ENCODE data around the gene POU2F1.

Gene POU2F1

GRCh38 chr1:167438171-167439138, 217.8 kb downstream of the POU2F1 start:
- H3K9ac ChIP-seq (ENCODE audit: low read length): no peak overlapping the region
- no peak for DNase-seq (ENCODE audit: low read depth)
- no peaks in the 10 kb centered on the region for H3K36me3 ChIP-seq (ENCODE audit: control insufficient read depth, insufficient read depth, low read length, severe bottlenecking)
- H3K27me3 ChIP-seq (replicated peaks; ENCODE audit: control insufficient read depth, insufficient read depth, low read length): peaks cover 21% of the 10 kb centered on the region
- H3K4me1 ChIP-seq (ENCODE audit: control insufficient read depth, insufficient read depth, low read length): peaks cover 5% of the 10 kb centered on the region
- H3K4me3 ChIP-seq (ENCODE audit: low read length): no peak overlapping the region
- peaks cover 8% of the 10 kb centered on the region for H3K9me3 ChIP-seq (ENCODE audit: control insufficient read depth, low read length)

- peaks cover 5% of the 10 kb centered on the region for H3K4me1 ChIP-seq (ENCODE audit: control insufficient read depth, insufficient read depth, low read length)
- no peak overlapping the region for H3K9ac ChIP-seq (ENCODE audit: low read length)
- H3K4me3 ChIP-seq (ENCODE audit: low read length): peak overlapping the region; percentile 76
- DNase-seq (ENCODE audit: low read depth): peak; percentile 70
- H3K9me3 ChIP-seq (ENCODE audit: control insufficient read depth, low read length): peaks cover 8% of the 10 kb centered on the region
- no peaks in the 10 kb centered on the region for H3K36me3 ChIP-seq (ENCODE audit: control insufficient read depth, insufficient read depth, low read length, severe bottlenecking)
- H3K27me3 ChIP-seq (replicated peaks; ENCODE audit: control insufficient read depth, insufficient read depth, low read length): peaks cover 29% of the 10 kb centered on the region
Observed at GRCh38 chr1:167439301-167439988, 218.8 kb downstream of the POU2F1 start.

GRCh38 chr1:167440345-167440744, 219.7 kb downstream of the POU2F1 start:
- H3K36me3 ChIP-seq (ENCODE audit: control insufficient read depth, insufficient read depth, low read length, severe bottlenecking): no peaks in the 10 kb centered on the region
- H3K27me3 ChIP-seq (replicated peaks; ENCODE audit: control insufficient read depth, insufficient read depth, low read length): peaks cover 32% of the 10 kb centered on the region
- DNase-seq (ENCODE audit: low read depth): no peak
- peaks cover 5% of the 10 kb centered on the region for H3K4me1 ChIP-seq (ENCODE audit: control insufficient read depth, insufficient read depth, low read length)
- H3K9me3 ChIP-seq (ENCODE audit: control insufficient read depth, low read length): peaks cover 8% of the 10 kb centered on the region
- no peak overlapping the region for H3K4me3 ChIP-seq (ENCODE audit: low read length)
- H3K9ac ChIP-seq (ENCODE audit: low read length): no peak overlapping the region

GRCh38 chr1:167440776-167441175, 220.1 kb downstream of the POU2F1 start:
- Histone ChIP-seq H3K9ac (ENCODE audit: low read length) (no peak overlapping the region), H3K4me1 (ENCODE audit: control insufficient read depth, insufficient read depth, low read length) (peaks cover 5% of the 10 kb centered on the region), H3K4me3 (ENCODE audit: low read length) (no peak overlapping the region), H3K27me3 (replicated peaks; ENCODE audit: control insufficient read depth, insufficient read depth, low read length) (peaks cover 32% of the 10 kb centered on the region), H3K9me3 (ENCODE audit: control insufficient read depth, low read length) (peaks cover 5% of the 10 kb centered on the region), H3K36me3 (ENCODE audit: control insufficient read depth, insufficient read depth, low read length, severe bottlenecking) (no peaks in the 10 kb centered on the region)
- no peak for DNase-seq (ENCODE audit: low read depth)

GRCh38 chr1:167441222-167441621, 220.5 kb downstream of the POU2F1 start:
- H3K4me3 ChIP-seq (ENCODE audit: low read length): no peak overlapping the region
- no peaks in the 10 kb centered on the region for H3K36me3 ChIP-seq (ENCODE audit: control insufficient read depth, insufficient read depth, low read length, severe bottlenecking)
- DNase-seq (ENCODE audit: low read depth): no peak
- H3K4me1 ChIP-seq (ENCODE audit: control insufficient read depth, insufficient read depth, low read length): peaks cover 5% of the 10 kb centered on the region
- peaks cover 1% of the 10 kb centered on the region for H3K9me3 ChIP-seq (ENCODE audit: control insufficient read depth, low read length)
- peaks cover 32% of the 10 kb centered on the region for H3K27me3 ChIP-seq (replicated peaks; ENCODE audit: control insufficient read depth, insufficient read depth, low read length)
- H3K9ac ChIP-seq (ENCODE audit: low read length): no peak overlapping the region

GRCh38 chr1:167442142-167442848, 221.6 kb downstream of the POU2F1 start:
- DNase-seq (ENCODE audit: low read depth): peak; percentile 92
- no peak overlapping the region for H3K4me3 ChIP-seq (ENCODE audit: low read length)
- peaks cover 5% of the 10 kb centered on the region for H3K4me1 ChIP-seq (ENCODE audit: control insufficient read depth, insufficient read depth, low read length)
- H3K9me3 ChIP-seq (ENCODE audit: control insufficient read depth, low read length): no peaks in the 10 kb centered on the region
- H3K9ac ChIP-seq (ENCODE audit: low read length): no peak overlapping the region
- peaks cover 32% of the 10 kb centered on the region for H3K27me3 ChIP-seq (replicated peaks; ENCODE audit: control insufficient read depth, insufficient read depth, low read length)
- no peaks in the 10 kb centered on the region for H3K36me3 ChIP-seq (ENCODE audit: control insufficient read depth, insufficient read depth, low read length, severe bottlenecking)

- H3K27me3 ChIP-seq (replicated peaks; ENCODE audit: control insufficient read depth, insufficient read depth, low read length): peaks cover 32% of the 10 kb centered on the region
- H3K9me3 ChIP-seq (ENCODE audit: control insufficient read depth, low read length): no peaks in the 10 kb centered on the region
- H3K4me3 ChIP-seq (ENCODE audit: low read length): no peak overlapping the region
- DNase-seq (ENCODE audit: low read depth): no peak
- no peak overlapping the region for H3K9ac ChIP-seq (ENCODE audit: low read length)
- H3K36me3 ChIP-seq (ENCODE audit: control insufficient read depth, insufficient read depth, low read length, severe bottlenecking): no peaks in the 10 kb centered on the region
- peaks cover 5% of the 10 kb centered on the region for H3K4me1 ChIP-seq (ENCODE audit: control insufficient read depth, insufficient read depth, low read length)
Observed at GRCh38 chr1:167442854-167443565, 222.3 kb downstream of the POU2F1 start.

- H3K27me3 ChIP-seq (replicated peaks; ENCODE audit: control insufficient read depth, insufficient read depth, low read length): peaks cover 25% of the 10 kb centered on the region
- peaks cover 5% of the 10 kb centered on the region for H3K4me1 ChIP-seq (ENCODE audit: control insufficient read depth, insufficient read depth, low read length)
- no peaks in the 10 kb centered on the region for H3K9me3 ChIP-seq (ENCODE audit: control insufficient read depth, low read length)
- no peak overlapping the region for H3K4me3 ChIP-seq (ENCODE audit: low read length)
- H3K36me3 ChIP-seq (ENCODE audit: control insufficient read depth, insufficient read depth, low read length, severe bottlenecking): no peaks in the 10 kb centered on the region
- H3K9ac ChIP-seq (ENCODE audit: low read length): no peak overlapping the region
- no peak for DNase-seq (ENCODE audit: low read depth)
Observed at GRCh38 chr1:167443757-167444156, 223.1 kb downstream of the POU2F1 start.

- Histone ChIP-seq H3K36me3 (ENCODE audit: control insufficient read depth, insufficient read depth, low read length, severe bottlenecking) (no peaks in the 10 kb centered on the region), H3K9me3 (ENCODE audit: control insufficient read depth, low read length) (no peaks in the 10 kb centered on the region), H3K4me3 (ENCODE audit: low read length) (no peak overlapping the region), H3K4me1 (ENCODE audit: control insufficient read depth, insufficient read depth, low read length) (no peaks in the 10 kb centered on the region), H3K9ac (ENCODE audit: low read length) (no peak overlapping the region), H3K27me3 (replicated peaks; ENCODE audit: control insufficient read depth, insufficient read depth, low read length) (peaks cover 11% of the 10 kb centered on the region)
- DNase-seq (ENCODE audit: low read depth): no peak
Observed at GRCh38 chr1:167446966-167447365, 226.3 kb downstream of the POU2F1 start.

GRCh38 chr1:167447521-167448136, 226.9 kb downstream of the POU2F1 start:
- DNase-seq (ENCODE audit: low read depth): no peak
- Histone ChIP-seq H3K27me3 (replicated peaks; ENCODE audit: control insufficient read depth, insufficient read depth, low read length) (peaks cover 11% of the 10 kb centered on the region), H3K9me3 (ENCODE audit: control insufficient read depth, low read length) (no peaks in the 10 kb centered on the region), H3K4me1 (ENCODE audit: control insufficient read depth, insufficient read depth, low read length) (no peaks in the 10 kb centered on the region), H3K9ac (ENCODE audit: low read length) (no peak overlapping the region), H3K36me3 (ENCODE audit: control insufficient read depth, insufficient read depth, low read length, severe bottlenecking) (no peaks in the 10 kb centered on the region), H3K4me3 (ENCODE audit: low read length) (no peak overlapping the region)

Data from adipocyte (in vitro differentiated cells).